B cell (primary cell): Measurements from ENCODE around the gene SKOR1. TPM values are rescaled to one million over a fixed set of nuclear protein-coding genes. Genes with fewer than 3 reads are reported as not detected.

ENCODE experiments used
- ATAC-seq: fragments of 200-7000 bp; cut with Tn5 transposase; one replicate; pipeline ENCODE4 v1.10.0; 2021; ENCODE audit warnings: low read depth, mild to moderate bottlenecking, moderate number of reproducible peaks, moderate library complexity
- CTCF ChIA-PET: fragments of 350-600 bp; sonication (Branson Sonifier 250); formaldehyde crosslinking; loops from one replicate; lab custom pipeline; 2021; ENCODE audit warnings: antibody characterized with exemption, inconsistent platforms; lab: Charles Lee
- POLR2A ChIA-PET: fragments of 350-600 bp; sonication (Branson Sonifier 250); formaldehyde crosslinking; loops from one replicate; lab custom pipeline; 2021; ENCODE audit warnings: antibody characterized with exemption; lab: Charles Lee
- DNase-seq: peaks from one replicate; pipeline ENCODE4 v3.0.0; 2013
- H2AFZ ChIP-seq: 2 replicates; pipeline ENCODE4 v1.6.1; 2012; ENCODE audit warnings: mild to moderate bottlenecking, low read depth, low read length; ENCODE audit not compliant: insufficient read depth, poor library complexity, severe bottlenecking
- H3K27ac ChIP-seq, 2 donors: 1 replicate in 1 of 2; 2 replicates in 1 of 2; pipeline ENCODE4 v1.5.1; 2012 to 2013; ENCODE audit warnings: low read length in 2 of 2, mild to moderate bottlenecking in 2 of 2, moderate library complexity in 1 of 2
- H3K27me3 ChIP-seq, 4 experiments: fragments of 200-600 bp in 1 of 4; sonication (generic) in 1 of 4; replicated peaks in 1 of 4; 1 replicate in 2 of 4; 2 replicates in 2 of 4; pipeline versions ENCODE4 v1.6.1 to v1.7.0; 2013 to 2016; ENCODE audit warnings: low read length in 3 of 4, mild to moderate bottlenecking in 2 of 4, mixed read lengths in 1 of 4, moderate library complexity in 1 of 4; ENCODE audit not compliant: insufficient read depth in 4 of 4, control insufficient read depth in 3 of 4; ENCODE audit errors: control extremely low read depth in 1 of 4
- H3K36me3 ChIP-seq, 2 experiments: replicated peaks in 1 of 2; 1 replicate in 1 of 2; 2 replicates in 1 of 2; pipeline versions ENCODE4 v1.6.1 to v1.7.1; 2013; ENCODE audit warnings: low read length in 1 of 2; ENCODE audit not compliant: insufficient read depth in 2 of 2, control insufficient read depth in 1 of 2; ENCODE audit errors: control extremely low read depth in 1 of 2, extremely low read depth in 1 of 2
- H3K4me1 ChIP-seq, 2 donors: fragments of 200-600 bp in 1 of 2; sonication (generic) in 1 of 2; 1 replicate in 1 of 2; 2 replicates in 1 of 2; pipeline versions ENCODE4 v1.5.1 to v1.6.1; 2013 to 2017; ENCODE audit warnings: low read length in 2 of 2; ENCODE audit not compliant: control insufficient read depth in 2 of 2, insufficient read depth in 2 of 2
- H3K4me2 ChIP-seq: replicated peaks from 2 replicates; pipeline ENCODE3; 2012; ENCODE audit warnings: mild to moderate bottlenecking, low read depth, low read length; ENCODE audit not compliant: poor library complexity, severe bottlenecking
- H3K4me3 ChIP-seq, 5 experiments: fragments of 200-600 bp in 1 of 5; sonication (generic) in 1 of 5; 1 replicate in 3 of 5; 2 replicates in 2 of 5; pipeline versions ENCODE4 v1.5.1 to v1.7.0; 2011 to 2016; ENCODE audit warnings: low read length in 4 of 5, mild to moderate bottlenecking in 4 of 5, low read depth in 2 of 5, control low read depth in 1 of 5, moderate library complexity in 1 of 5; ENCODE audit not compliant: insufficient read depth in 1 of 5; ENCODE audit errors: control extremely low read depth in 1 of 5, extremely low read depth in 1 of 5
- H3K79me2 ChIP-seq: fragments of 200-600 bp; sonication (generic); one replicate; pipeline ENCODE4 v1.6.0; 2016; ENCODE audit warnings: low read length; ENCODE audit not compliant: control insufficient read depth, insufficient read depth
- H3K9ac ChIP-seq: fragments of 200-600 bp; sonication (generic); 2 replicates; pipeline ENCODE4 v1.6.1; 2017; ENCODE audit warnings: mild to moderate bottlenecking, low read length, moderate library complexity
- H3K9me3 ChIP-seq, 3 donors: one replicate each; pipeline versions ENCODE4 v1.6.1 to v1.7.1; 2013; ENCODE audit warnings: low read length in 2 of 3; ENCODE audit not compliant: control insufficient read depth in 2 of 3, insufficient read depth in 1 of 3; ENCODE audit errors: control extremely low read depth in 1 of 3
- H4K20me1 ChIP-seq: 2 replicates; pipeline ENCODE4 v1.6.0; 2012; ENCODE audit warnings: mild to moderate bottlenecking, low read length; ENCODE audit not compliant: insufficient read depth, control insufficient read depth, poor library complexity, severe bottlenecking
- H3K27ac Mint-ChIP-seq: one replicate; pipeline ENCODE4 v1.8.0; 2021; ENCODE audit warnings: mixed read lengths
- H3K27me3 Mint-ChIP-seq: one replicate; pipeline ENCODE4 v1.8.0; 2021; ENCODE audit warnings: mixed read lengths
- H3K4me1 Mint-ChIP-seq: one replicate; pipeline ENCODE4 v1.8.0; 2021; ENCODE audit warnings: mixed read lengths
- H3K4me3 Mint-ChIP-seq: one replicate; pipeline ENCODE4 v1.8.0; 2021; ENCODE audit warnings: mixed read lengths
- H3K9me3 Mint-ChIP-seq: one replicate; pipeline ENCODE4 v1.8.0; 2022; ENCODE audit warnings: mixed read lengths; ENCODE audit not compliant: insufficient read depth
- CTCF ChIP-seq: fragments of 200-600 bp; IDR thresholded peaks from one replicate; pipeline ENCODE4 v1.8.0; 2022; ENCODE audit warnings: antibody characterized with exemption, mild to moderate bottlenecking
- EZH2 ChIP-seq: IDR thresholded peaks from 2 replicates; pipeline ENCODE4 v1.6.1; 2012; ENCODE audit warnings: borderline replicate concordance, low read depth, mild to moderate bottlenecking, moderate library complexity, low read length; ENCODE audit not compliant: insufficient read depth, poor library complexity, severe bottlenecking
- WGBS: methylation state at CpG from one replicate; pipeline ENCODE4 v1.1.5; 2013; ENCODE audit warnings: missing lambda C conversion rate; ENCODE audit not compliant: insufficient coverage; 5-methylcytosine and 5-hydroxymethylcytosine counted together
- intact Hi-C: fragments of 100-400 bp; cut with micrococcal nuclease; formaldehyde crosslinking; loops from one replicate; pipeline ENCODE4 v1.10.0; 2022
- polyA plus RNA-seq: library from polyadenylated mRNA; depleted of rRNA; stranded (reverse); fragments of >200 nt; gene quantifications from 2 replicates; pipeline ENCODE4 v1.2.3, GENCODE V29; 2012
- total RNA-seq, 2 donors: library from RNA; stranded (reverse); fragments of 120-200 nt in 1 of 2; gene quantifications; 1 replicate in 1 of 2; 2 replicates in 1 of 2; pipeline versions ENCODE4 v1.2.3 to v1.2.4, GENCODE V29; 2013 to 2022

Gene SKOR1
- total and polyA plus RNA-seq, 2 donors (not counting 1 experiment from before 2014, with no cell fraction given): 0.37 to 0.67 TPM

DNA sequence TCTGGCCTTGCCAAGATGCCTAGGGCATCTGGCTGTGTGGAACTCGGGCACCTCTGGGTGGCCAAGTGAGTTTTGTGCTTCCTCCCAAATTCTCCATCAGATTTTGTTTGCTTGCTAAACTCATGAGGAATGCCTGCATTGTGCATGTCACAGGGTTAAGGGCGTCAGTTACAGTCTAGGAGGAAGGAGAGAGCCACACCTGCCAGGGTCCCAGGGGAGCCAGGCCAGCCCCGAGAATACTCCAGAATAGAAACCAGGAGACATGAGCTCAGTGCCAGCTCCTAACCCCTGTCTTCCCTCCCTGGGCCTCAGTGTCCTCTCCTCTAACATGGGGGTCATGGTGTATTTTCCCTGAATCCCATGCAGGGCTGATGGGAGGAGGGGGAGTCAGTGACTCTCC, 22.0 kb upstream of the SKOR1 start:
- H3K27me3 ChIP-seq: no peaks in the 10 kb centered on the region
- H3K27ac Mint-ChIP-seq: no peak overlapping the region
- intact Hi-C loops: no loop called here
- H3K4me3 ChIP-seq: no peak overlapping the region
- peaks cover 7% of the 10 kb centered on the region for H3K4me1 Mint-ChIP-seq
- H2AFZ ChIP-seq: no peak overlapping the region
- no peaks in the 10 kb centered on the region for H3K9me3 ChIP-seq
- no peaks in the 10 kb centered on the region for H4K20me1 ChIP-seq
- no peaks in the 10 kb centered on the region for H3K27me3 Mint-ChIP-seq
- no peaks in the 10 kb centered on the region for H3K79me2 ChIP-seq
- no peak overlapping the region for H3K4me2 ChIP-seq
- ChIA-PET CTCF (no interaction called here), POLR2A (no interaction called here)
- TF ChIP-seq CTCF: no peak
- no peak overlapping the region for H3K4me3 Mint-ChIP-seq
- H3K4me1 ChIP-seq: peaks cover 11 to 13% of the 10 kb centered on the region in 2 donors
- H3K9me3 Mint-ChIP-seq: no peaks in the 10 kb centered on the region
- H3K9ac ChIP-seq: no peak overlapping the region
- no peak for DNase-seq
- 19% methylated on average over 3 of the region's 3 CpGs for WGBS
- no peak for ATAC-seq
- no peak overlapping the region for H3K27ac ChIP-seq
- H3K36me3 ChIP-seq: peaks cover 0 to 5% of the 10 kb centered on the region in 2 experiments

- 95% methylated on average over 27 of the region's 27 CpGs for WGBS
- Mint-ChIP-seq H3K4me1 (peaks cover 7% of the 10 kb centered on the region), H3K27me3 (no peaks in the 10 kb centered on the region), H3K9me3 (no peaks in the 10 kb centered on the region), H3K4me3 (no peak overlapping the region), H3K27ac (no peak overlapping the region)
- ATAC-seq (no peak), DNase-seq (no peak)
- ChIA-PET POLR2A (interaction anchor here (0.8 to 1.1 kb wide), 2 partner anchors 8 to 19 kb away, joined by 3 read pairs; no protein-coding TSS in a partner anchor), CTCF (no interaction called here)
- Histone ChIP-seq H3K4me3 (no peak overlapping the region), H3K27me3 (no peaks in the 10 kb centered on the region), H3K27ac (no peak overlapping the region), H2AFZ (no peak overlapping the region), H3K9ac (no peak overlapping the region), H3K9me3 (no peaks in the 10 kb centered on the region), H3K4me1 (peaks cover 11 to 13% of the 10 kb centered on the region in 2 donors), H3K36me3 (peaks cover 0 to 5% of the 10 kb centered on the region in 2 experiments), H3K79me2 (no peaks in the 10 kb centered on the region), H4K20me1 (no peaks in the 10 kb centered on the region), H3K4me2 (no peak overlapping the region)
- TF ChIP-seq CTCF: no peak
- TF ChIP-seq EZH2: no peak
- intact Hi-C loops: no loop called here
Measured at GRCh38 chr15:67803996-67804843, 21.1 kb upstream of the SKOR1 start.
